ENCODE data around the gene RUFY1. TPM values are rescaled to one million over a fixed set of nuclear protein-coding genes. Genes with fewer than 3 reads are reported as not detected.

The RUFY1 gene
- total and polyA plus RNA-seq, 10 of the 15 experiments (the other 5 are each of a cell fraction or from before 2014, with no cell fraction given) = 5.7 to 36.3 (median 24.5) TPM

DNA sequence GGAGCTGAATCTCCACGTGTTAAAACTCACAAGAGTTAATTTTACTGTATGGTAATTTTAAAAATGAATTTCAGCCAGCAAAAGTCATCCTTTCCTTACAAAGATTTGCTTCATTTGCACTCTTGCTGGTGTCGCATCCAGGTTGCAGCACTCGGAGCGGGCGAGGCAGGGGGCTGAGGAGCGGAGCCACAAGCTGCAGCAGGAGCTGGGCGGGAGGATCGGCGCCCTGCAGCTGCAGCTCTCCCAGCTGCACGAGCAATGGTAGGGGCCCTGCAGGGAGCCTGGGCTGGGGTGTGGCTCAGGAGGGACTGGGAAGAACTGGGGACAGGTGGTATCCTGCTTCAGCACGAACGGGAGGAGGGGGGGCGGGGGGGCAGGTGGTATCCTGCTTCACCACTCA, 46.1 kb downstream of the RUFY1 start:
- ChIA-PET POLR2A (no interaction called here), RAD21 (ENCODE audit: unreplicated experiment) (interaction anchor here (0.8 kb wide), 1 partner anchor 140 kb away, joined by 3 read pairs; no protein-coding TSS in a partner anchor), SMC1A (ENCODE audit: uncharacterized antibody, unreplicated experiment) (no interaction called here), CTCF (no interaction called here)
- Histone ChIP-seq H3K36me3 (ENCODE audit: control insufficient read depth in 2 of 2, insufficient read depth in 2 of 2, low read length in 1 of 2) (peaks cover 6 to 12% of the 10 kb centered on the region in 2 experiments), H3K4me3 (no peak overlapping the region), H4K20me1 (ENCODE audit: control insufficient read depth, insufficient read depth) (no peaks in the 10 kb centered on the region), H3K4me2 (ENCODE audit: control insufficient read depth, insufficient read depth) (no peak overlapping the region), H3K9ac (ENCODE audit: control insufficient read depth, insufficient read depth, low read length) (no peak overlapping the region), H3K27me3 (replicated peaks in 1 of 2; ENCODE audit: control insufficient read depth in 2 of 2, insufficient read depth in 2 of 2, low read length in 1 of 2) (no peaks in the 10 kb centered on the region), H3K4me1 (ENCODE audit: control insufficient read depth, insufficient read depth, low read length) (no peaks in the 10 kb centered on the region), H2AFZ (ENCODE audit: control insufficient read depth, low read depth, low read length) (no peak overlapping the region), H3K79me2 (ENCODE audit: control insufficient read depth, insufficient read depth, low read length) (no peaks in the 10 kb centered on the region), H3K9me3 (replicated peaks; ENCODE audit: control insufficient read depth, insufficient read depth, low read length) (no peaks in the 10 kb centered on the region), H3K27ac (ENCODE audit: control insufficient read depth, insufficient read depth) (no peak overlapping the region)
- intact Hi-C loops (cut with micrococcal nuclease; ENCODE audit: unreplicated experiment) = no loop called here
- ATAC-seq (no peak), DNase-seq (ENCODE audit: low read depth, low spot score) (no peak), FAIRE-seq (no peak)
- in situ Hi-C loops (cut with MboI) = no loop called here
- 89% methylated on average over 13 of the region's 13 CpGs for WGBS (ENCODE audit: insufficient coverage, insufficient replicate concordance, low lambda C conversion rate, missing lambda C conversion rate)
- TF ChIP-seq CREM (IDR thresholded peaks at IDR 0.05; ENCODE audit: low read depth) = no peak
- TF ChIP-seq HCFC1 (IDR thresholded peaks at IDR 0.05; ENCODE audit: low read length) = no peak
- no peak for TF ChIP-seq NR2C2 (IDR thresholded peaks at IDR 0.05; ENCODE audit: borderline replicate concordance, control insufficient read depth, insufficient read length, low read depth)
- no peak for TF ChIP-seq TAF1 (IDR thresholded peaks at IDR 0.05; ENCODE audit: borderline replicate concordance, low read depth, low read length)
- TF ChIP-seq KDM1A (IDR thresholded peaks at IDR 0.05; ENCODE audit: borderline replicate concordance) = no peak
- TF ChIP-seq, protein P1, sequence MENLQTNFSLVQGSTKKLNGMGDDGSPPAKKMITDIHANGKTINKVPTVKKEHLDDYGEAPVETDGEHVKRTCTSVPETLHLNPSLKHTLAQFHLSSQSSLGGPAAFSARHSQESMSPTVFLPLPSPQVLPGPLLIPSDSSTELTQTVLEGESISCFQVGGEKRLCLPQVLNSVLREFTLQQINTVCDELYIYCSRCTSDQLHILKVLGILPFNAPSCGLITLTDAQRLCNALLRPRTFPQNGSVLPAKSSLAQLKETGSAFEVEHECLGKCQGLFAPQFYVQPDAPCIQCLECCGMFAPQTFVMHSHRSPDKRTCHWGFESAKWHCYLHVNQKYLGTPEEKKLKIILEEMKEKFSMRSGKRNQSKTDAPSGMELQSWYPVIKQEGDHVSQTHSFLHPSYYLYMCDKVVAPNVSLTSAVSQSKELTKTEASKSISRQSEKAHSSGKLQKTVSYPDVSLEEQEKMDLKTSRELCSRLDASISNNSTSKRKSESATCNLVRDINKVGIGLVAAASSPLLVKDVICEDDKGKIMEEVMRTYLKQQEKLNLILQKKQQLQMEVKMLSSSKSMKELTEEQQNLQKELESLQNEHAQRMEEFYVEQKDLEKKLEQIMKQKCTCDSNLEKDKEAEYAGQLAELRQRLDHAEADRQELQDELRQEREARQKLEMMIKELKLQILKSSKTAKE (IDR thresholded peaks at IDR 0.05; ENCODE audit: low read depth, poor library complexity, severe bottlenecking) = no peak
- no peak for TF ChIP-seq ESRRA (IDR thresholded peaks at IDR 0.05; ENCODE audit: low read length)
- TF ChIP-seq, protein P2, sequence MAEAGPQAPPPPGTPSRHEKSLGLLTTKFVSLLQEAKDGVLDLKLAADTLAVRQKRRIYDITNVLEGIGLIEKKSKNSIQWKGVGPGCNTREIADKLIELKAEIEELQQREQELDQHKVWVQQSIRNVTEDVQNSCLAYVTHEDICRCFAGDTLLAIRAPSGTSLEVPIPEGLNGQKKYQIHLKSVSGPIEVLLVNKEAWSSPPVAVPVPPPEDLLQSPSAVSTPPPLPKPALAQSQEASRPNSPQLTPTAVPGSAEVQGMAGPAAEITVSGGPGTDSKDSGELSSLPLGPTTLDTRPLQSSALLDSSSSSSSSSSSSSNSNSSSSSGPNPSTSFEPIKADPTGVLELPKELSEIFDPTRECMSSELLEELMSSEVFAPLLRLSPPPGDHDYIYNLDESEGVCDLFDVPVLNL (IDR thresholded peaks at IDR 0.05; ENCODE audit: low read depth, low read length) = no peak
- no TSS peak for BruUV-seq (replicated peaks)

Measured in GM12878 (cell line).